ENCODE results near the gene RERG. TPM values are rescaled to one million over a fixed set of nuclear protein-coding genes. Genes with fewer than 3 reads are reported as not detected.

Gene RERG
- total RNA-seq, 2 experiments from 2014 or later: not detected

DNA sequence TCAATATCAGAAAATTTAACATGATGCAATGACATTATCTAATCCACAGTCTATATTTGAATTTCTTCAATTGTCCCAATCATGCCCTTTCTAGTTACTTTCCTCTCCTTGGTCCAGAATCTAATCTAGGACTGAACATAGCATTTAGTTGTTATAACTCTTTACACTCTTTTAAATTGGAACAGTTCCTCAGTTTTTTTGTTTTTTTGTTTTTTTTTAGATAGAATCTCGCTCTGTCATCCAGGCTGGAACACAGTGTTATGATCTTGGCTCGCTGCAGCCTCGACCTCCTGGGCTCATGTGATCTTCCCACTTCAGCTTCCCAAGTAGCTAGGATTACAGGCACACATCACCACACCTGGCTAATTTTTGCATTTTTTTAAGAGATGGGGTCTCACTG, 63.1 kb downstream of the RERG start:
- CTCF ChIA-PET (ENCODE audit: unreplicated experiment): no interaction called here
- POLR2A ChIA-PET: interaction anchor here (0.6 kb wide), 2 partner anchors 16 to 158 kb away, joined by 3 read pairs; no protein-coding TSS in a partner anchor
- TF ChIP-seq EZH2phosphoT487 (IDR thresholded peaks at IDR 0.05; ENCODE audit: borderline replicate concordance, low read depth, low read length): no peak
- no peak for TF ChIP-seq CTCF (conservative IDR thresholded peaks at IDR 0.05; ENCODE audit: low read length)

GRCh38 chr12:15157269-15157671, 63.9 kb downstream of the RERG start:
- TF ChIP-seq EZH2phosphoT487 (IDR thresholded peaks at IDR 0.05; ENCODE audit: borderline replicate concordance, low read depth, low read length): no peak
- no peak for TF ChIP-seq CTCF (conservative IDR thresholded peaks at IDR 0.05; ENCODE audit: low read length)
- H3K4me1 ChIP-seq (ENCODE audit: insufficient read depth, low read length, poor library complexity, severe bottlenecking): no peaks in the 10 kb centered on the region
- no peaks in the 10 kb centered on the region for H3K9me3 ChIP-seq (ENCODE audit: low read length)
- no peak overlapping the region for H3K27ac ChIP-seq (ENCODE audit: low read depth, low read length, poor library complexity, severe bottlenecking)
- H3K4me2 ChIP-seq (ENCODE audit: low read length): no peak overlapping the region
- CTCF ChIA-PET (ENCODE audit: unreplicated experiment): no interaction called here
- intact Hi-C loops (cut with micrococcal nuclease; ENCODE audit: unreplicated experiment): loop anchor here (10.0 kb wide), 1 partner anchor 368 kb away; no protein-coding TSS in a partner anchor
- POLR2A ChIA-PET: interaction anchor here (0.6 to 0.9 kb wide), 2 partner anchors 15 to 49 kb away, joined by 3 read pairs; no protein-coding TSS in a partner anchor
- H3K79me2 ChIP-seq (ENCODE audit: insufficient read depth, low read depth, low read length): no peaks in the 10 kb centered on the region
- no peaks in the 10 kb centered on the region for H3K36me3 ChIP-seq (ENCODE audit: insufficient read depth, low read length)
- H3K9me2 ChIP-seq (ENCODE audit: insufficient read depth, low read length): no peaks in the 10 kb centered on the region
- DNase-seq (ENCODE audit: low spot score): no peak
- no TSS peak for BruUV-seq (replicated peaks)
- no peak overlapping the region for H2AFZ ChIP-seq (ENCODE audit: low read length)
- no peak overlapping the region for H3K4me3 ChIP-seq (ENCODE audit: low read depth, low read length, poor library complexity, severe bottlenecking)
- no peaks in the 10 kb centered on the region for H4K20me1 ChIP-seq (ENCODE audit: insufficient read depth, low read length)

More for the DNA sequence above, 63.1 kb downstream of the RERG start:
- BruUV-seq (replicated peaks): no TSS peak
- H3K36me3 ChIP-seq (ENCODE audit: insufficient read depth, low read length): no peaks in the 10 kb centered on the region
- no peaks in the 10 kb centered on the region for H3K4me1 ChIP-seq (ENCODE audit: insufficient read depth, low read length, poor library complexity, severe bottlenecking)
- intact Hi-C loops (cut with micrococcal nuclease; ENCODE audit: unreplicated experiment): loop anchor here (10.0 kb wide), 1 partner anchor 367 kb away; no protein-coding TSS in a partner anchor
- no peak overlapping the region for H3K27ac ChIP-seq (ENCODE audit: low read depth, low read length, poor library complexity, severe bottlenecking)
- DNase-seq (ENCODE audit: low spot score): no peak
- no peak overlapping the region for H3K4me3 ChIP-seq (ENCODE audit: low read depth, low read length, poor library complexity, severe bottlenecking)
- no peaks in the 10 kb centered on the region for H4K20me1 ChIP-seq (ENCODE audit: insufficient read depth, low read length)
- H3K4me2 ChIP-seq (ENCODE audit: low read length): no peak overlapping the region
- no peak overlapping the region for H2AFZ ChIP-seq (ENCODE audit: low read length)
- H3K9me2 ChIP-seq (ENCODE audit: insufficient read depth, low read length): no peaks in the 10 kb centered on the region
- no peaks in the 10 kb centered on the region for H3K79me2 ChIP-seq (ENCODE audit: insufficient read depth, low read depth, low read length)
- no peaks in the 10 kb centered on the region for H3K9me3 ChIP-seq (ENCODE audit: low read length)

GRCh38 chr12:15155271-15155670, 65.9 kb downstream of the RERG start:
- H3K4me3 ChIP-seq (ENCODE audit: low read depth, low read length, poor library complexity, severe bottlenecking): no peak overlapping the region
- ChIA-PET POLR2A (interaction anchor here (0.6 to 1.7 kb wide), 2 partner anchors 14 to 16 kb away, joined by 4 to 5 read pairs; no protein-coding TSS in a partner anchor), CTCF (ENCODE audit: unreplicated experiment) (no interaction called here)
- TF ChIP-seq CTCF (conservative IDR thresholded peaks at IDR 0.05; ENCODE audit: low read length) (no peak), EZH2phosphoT487 (IDR thresholded peaks at IDR 0.05; ENCODE audit: borderline replicate concordance, low read depth, low read length) (no peak)
- no peaks in the 10 kb centered on the region for H3K36me3 ChIP-seq (ENCODE audit: insufficient read depth, low read length)
- H2AFZ ChIP-seq (ENCODE audit: low read length): no peak overlapping the region
- no peak overlapping the region for H3K4me2 ChIP-seq (ENCODE audit: low read length)
- intact Hi-C loops (cut with micrococcal nuclease; ENCODE audit: unreplicated experiment): loop anchor here (10.0 kb wide), 1 partner anchor 370 kb away; no protein-coding TSS in a partner anchor
- no peak overlapping the region for H3K27ac ChIP-seq (ENCODE audit: low read depth, low read length, poor library complexity, severe bottlenecking)
- no peak for DNase-seq (ENCODE audit: low spot score)
- no peaks in the 10 kb centered on the region for H3K79me2 ChIP-seq (ENCODE audit: insufficient read depth, low read depth, low read length)
- H3K9me3 ChIP-seq (ENCODE audit: low read length): no peaks in the 10 kb centered on the region
- no TSS peak for BruUV-seq (replicated peaks)
- no peaks in the 10 kb centered on the region for H3K9me2 ChIP-seq (ENCODE audit: insufficient read depth, low read length)
- H3K4me1 ChIP-seq (ENCODE audit: insufficient read depth, low read length, poor library complexity, severe bottlenecking): no peaks in the 10 kb centered on the region
- no peaks in the 10 kb centered on the region for H4K20me1 ChIP-seq (ENCODE audit: insufficient read depth, low read length)

Measured in OCI-LY7 (cell line).